ENCODE data around the gene PYGB. TPM values are rescaled to one million over a fixed set of nuclear protein-coding genes. Genes with fewer than 3 reads are reported as not detected.

PYGB gene
- total and polyA plus RNA-seq, 4 donors: 30.3 to 90.3 (median 47.3) TPM

- H3K36me3 ChIP-seq (ENCODE audit: control insufficient read depth in 4 of 4, insufficient read depth in 4 of 4, low read length in 4 of 4): no peaks in the 10 kb centered on the region
- no peak overlapping the region for H3K27ac ChIP-seq (ENCODE audit: low read depth in 1 of 2, low read length in 1 of 2)
- no peak for ATAC-seq (ENCODE audit: insufficient read depth, low FRiP score)
- no peaks in the 10 kb centered on the region for H3K27me3 ChIP-seq (ENCODE audit: control insufficient read depth in 3 of 3, insufficient read depth in 3 of 3, low read length in 2 of 3)
- 94% methylated on average over 6 of the region's 6 CpGs for WGBS, 2 donors
- H3K4me1 ChIP-seq (ENCODE audit: control insufficient read depth in 5 of 5, insufficient read depth in 5 of 5, low read length in 5 of 5): peaks cover 0 to 6% (median 0%) of the 10 kb centered on the region in 5 donors
- TF ChIP-seq CTCF (IDR thresholded peaks at IDR 0.05; ENCODE audit: control extremely low read depth, extremely low read depth): no peak
- no peaks in the 10 kb centered on the region for H3K9me3 ChIP-seq (ENCODE audit: control insufficient read depth in 4 of 4, insufficient read depth in 3 of 4, low read length in 3 of 4)
- H3K9ac ChIP-seq (ENCODE audit: insufficient read depth in 1 of 2, low read length in 2 of 2): no peak overlapping the region
- no peak overlapping the region for H3K4me3 ChIP-seq
- DNase-seq: no peak
Observed at GRCh38 chr20:25346349-25346748, 98.5 kb downstream of the PYGB start.

Small RNA genes lying within 50 kb of the gene (small RNA-seq; reads per million reads assigned to genes)
- gene AL035252.4 (ENCODE audit: low replicate concordance): not detected
- gene AL121772.2 (ENCODE audit: low replicate concordance): not detected
- not detected for gene RF00019 (ENCODE audit: low replicate concordance)

Other genes starting within 250 kb of the PYGB start
- gene ACSS1, start 189.9 kb upstream of the PYGB start, total RNA-seq: 10 to 100 TPM; 33.6 to 38.9 TPM
- gene ACSS1, start 189.9 kb upstream of the PYGB start, polyA plus RNA-seq: 10 to 100 TPM; 15.8 to 20.3 TPM
- gene VSX1, start 165.9 kb upstream of the PYGB start, total RNA-seq: not detected
- not detected for gene VSX1, start 165.9 kb upstream of the PYGB start, polyA plus RNA-seq
- 10 to 100 TPM; 33.8 to 78.8 TPM for gene ENTPD6, start 52.4 kb upstream of the PYGB start, total RNA-seq
- 10 to 100 TPM; 52.0 to 52.5 TPM for gene ENTPD6, start 52.4 kb upstream of the PYGB start, polyA plus RNA-seq
- gene ABHD12, start 142.8 kb downstream of the PYGB start, total RNA-seq: 10 to 100 TPM; 34.3 to 58.1 TPM
- 10 to 100 TPM; 38.3 to 51.0 TPM for gene ABHD12, start 142.8 kb downstream of the PYGB start, polyA plus RNA-seq
- 1 to 10 TPM; 3.1 to 3.3 TPM for gene GINS1, start 159.6 kb downstream of the PYGB start, total RNA-seq
- 1 to 10 TPM in 1 of 2 donors, under 1 TPM in 1; 0.87 to 1.7 TPM for gene GINS1, start 159.6 kb downstream of the PYGB start, polyA plus RNA-seq